CD4-positive, alpha-beta T cell treated with Interleukin-6 at 100 ng/mL for 8 hours (primary cell): ENCODE measurements around the gene STAP2.

Experiments
- DNase-seq: peaks from one replicate; pipeline ENCODE4 v3.0.0-alpha.2; 2020; ENCODE audit warnings: mixed read lengths, low spot score

The STAP2 gene

GRCh38 chr19:4370418-4371041 is 31.9 kb upstream of the STAP2 start:
- DNase-seq = no peak

GRCh38 chr19:4369888-4370260 is 31.2 kb upstream of the STAP2 start:
- peak; percentile 77 for DNase-seq

- DNase-seq = peak; percentile 77
Measured at GRCh38 chr19:4369109-4369887, 30.7 kb upstream of the STAP2 start.

GRCh38 chr19:4368128-4368820 is 29.6 kb upstream of the STAP2 start:
- no peak for DNase-seq

GRCh38 chr19:4367781-4368127 is 29.1 kb upstream of the STAP2 start:
- DNase-seq = no peak

- DNase-seq = no peak
Measured at GRCh38 chr19:4367336-4367723, 28.7 kb upstream of the STAP2 start.

- no peak for DNase-seq
Measured at GRCh38 chr19:4366666-4367335, 28.2 kb upstream of the STAP2 start.

GRCh38 chr19:4365791-4366665 is 27.4 kb upstream of the STAP2 start:
- DNase-seq = no peak

- DNase-seq = no peak
Measured at GRCh38 chr19:4365341-4365740, 26.7 kb upstream of the STAP2 start.

- no peak for DNase-seq
Measured at GRCh38 chr19:4363571-4364304, 25.1 kb upstream of the STAP2 start.

- no peak for DNase-seq
Measured at GRCh38 chr19:4362831-4363545, 24.4 kb upstream of the STAP2 start.

- no peak for DNase-seq
Measured at GRCh38 chr19:4362101-4362828, 23.6 kb upstream of the STAP2 start.

GRCh38 chr19:4361152-4362046 is 22.8 kb upstream of the STAP2 start:
- DNase-seq = no peak

- no peak for DNase-seq
Measured at GRCh38 chr19:4360641-4361151, 22.1 kb upstream of the STAP2 start.

GRCh38 chr19:4360081-4360569 is 21.5 kb upstream of the STAP2 start:
- DNase-seq = no peak

- DNase-seq = no peak
Measured at GRCh38 chr19:4359627-4360000, 21.0 kb upstream of the STAP2 start.

- DNase-seq = no peak
Measured at GRCh38 chr19:4358709-4359626, 20.3 kb upstream of the STAP2 start.
